Neural cell (in vitro differentiated cells): ENCODE data around the gene FHIT. TPM values are rescaled to one million over a fixed set of nuclear protein-coding genes. Genes with fewer than 3 reads are reported as not detected.

Source experiments
- H2AFZ ChIP-seq: fragments of 200-600, 300-800 bp; sonication (generic), shearing (Covaris generic); 2 replicates; pipeline ENCODE4 v1.6.0; 2014; ENCODE audit warnings: low read depth, mild to moderate bottlenecking, antibody characterized with exemption, low read length, moderate library complexity
- H3F3A ChIP-seq: fragments of 200-600 bp; shearing (Covaris generic); 2 replicates; pipeline ENCODE4 v1.6.1; 2016; ENCODE audit warnings: mild to moderate bottlenecking, moderate library complexity, mixed read lengths, antibody characterized with exemption, low read length; ENCODE audit not compliant: insufficient read depth, poor library complexity, severe bottlenecking
- H3K27ac ChIP-seq: fragments of 200-600, 300-800 bp; sonication (generic), shearing (Covaris generic); 2 replicates; pipeline ENCODE4 v1.5.1; 2014; ENCODE audit warnings: mild to moderate bottlenecking, low read length, moderate library complexity
- H3K27me3 ChIP-seq: fragments of 300-800, 200-600 bp; sonication (generic), shearing (Covaris generic); 2 replicates; pipeline ENCODE4 v1.6.0; 2014; ENCODE audit warnings: mild to moderate bottlenecking, low read depth, low read length, moderate library complexity; ENCODE audit not compliant: insufficient read depth
- H3K36me3 ChIP-seq: fragments of 300-800, 200-600 bp; sonication (generic), shearing (Covaris generic); 2 replicates; pipeline ENCODE4 v1.5.1; 2014; ENCODE audit warnings: mild to moderate bottlenecking, antibody characterized with exemption, low read length, moderate library complexity; ENCODE audit not compliant: insufficient read depth
- H3K4me2 ChIP-seq: fragments of 300-800, 200-600 bp; sonication (generic), shearing (Covaris generic); 2 replicates; pipeline ENCODE4 v1.6.0; 2014; ENCODE audit warnings: mild to moderate bottlenecking, low read length
- H3K4me3 ChIP-seq: fragments of 300-800, 200-600 bp; sonication (generic), shearing (Covaris generic); 2 replicates; pipeline ENCODE4 v1.5.1; 2014; ENCODE audit warnings: mild to moderate bottlenecking, low read length, moderate library complexity
- H3K79me2 ChIP-seq: fragments of 200-600 bp; shearing (Covaris generic); replicated peaks from 2 replicates; pipeline ENCODE4 v1.6.0; 2014; ENCODE audit warnings: mild to moderate bottlenecking, low read length, moderate library complexity; ENCODE audit not compliant: insufficient read depth
- H3K9ac ChIP-seq: fragments of 300-800, 200-600 bp; sonication (generic), shearing (Covaris generic); 2 replicates; pipeline ENCODE4 v1.6.1; 2016; ENCODE audit warnings: mild to moderate bottlenecking, low read length, mixed read lengths
- H3K9me2 ChIP-seq: fragments of 200-600 bp; shearing (Covaris generic); 2 replicates; pipeline ENCODE4 v1.6.1; 2016; ENCODE audit warnings: mild to moderate bottlenecking, low read length, mixed read lengths; ENCODE audit not compliant: insufficient read depth
- H3K9me3 ChIP-seq: fragments of 200-600, 300-800 bp; sonication (generic), shearing (Covaris generic); 2 replicates; pipeline ENCODE4 v1.6.1; 2016; ENCODE audit warnings: mild to moderate bottlenecking, mixed run types, low read length, moderate library complexity, mixed read lengths
- H4K20me1 ChIP-seq: fragments of 200-600 bp; shearing (Covaris generic); 2 replicates; pipeline ENCODE4 v1.6.1; 2016; ENCODE audit warnings: mild to moderate bottlenecking, mixed run types; ENCODE audit not compliant: insufficient read depth
- EP300 ChIP-seq: fragments of 450-650 bp; conservative IDR thresholded peaks from 2 replicates; pipeline ENCODE4 v1.6.1; 2014; ENCODE audit warnings: antibody characterized with exemption, mild to moderate bottlenecking, moderate library complexity; ENCODE audit not compliant: poor library complexity, severe bottlenecking
- EZH2 ChIP-seq: fragments of 200-600, 300-800 bp; shearing (Covaris generic), sonication (generic); IDR thresholded peaks from 2 replicates; pipeline ENCODE4 v1.6.1; 2014; ENCODE audit warnings: antibody characterized with exemption, low read length, borderline replicate concordance, mild to moderate bottlenecking; ENCODE audit not compliant: insufficient read depth, poor library complexity, severe bottlenecking
- MXI1 ChIP-seq: fragments of 450-650 bp; conservative IDR thresholded peaks from 2 replicates; pipeline ENCODE4 v1.6.1; 2014; ENCODE audit warnings: antibody characterized with exemption, mild to moderate bottlenecking; ENCODE audit not compliant: poor library complexity, severe bottlenecking
- POLR2AphosphoS5 ChIP-seq: IDR thresholded peaks from 2 replicates; pipeline ENCODE4 v1.6.1; 2012
- RAD21 ChIP-seq: fragments of 450-650 bp; conservative IDR thresholded peaks from 2 replicates; pipeline ENCODE4 v1.6.1; 2014; ENCODE audit warnings: antibody characterized with exemption, mild to moderate bottlenecking, moderate library complexity
- SMC3 ChIP-seq: fragments of 450-650 bp; conservative IDR thresholded peaks from 2 replicates; pipeline ENCODE4 v1.6.1; 2014; ENCODE audit warnings: antibody characterized with exemption, mild to moderate bottlenecking, moderate library complexity; ENCODE audit not compliant: poor library complexity
- TAF1 ChIP-seq: IDR thresholded peaks from 2 replicates; pipeline ENCODE4 v1.6.1; 2012; ENCODE audit warnings: low read depth
- polyA plus RNA-seq: library from polyadenylated mRNA; depleted of rRNA; stranded (reverse); fragments of >200 nt; gene quantifications from 2 replicates; pipeline ENCODE4 v1.2.3, GENCODE V29; 2014
- TF ChIP-seq, protein P1 (sequence below): fragments of 450-650 bp; IDR thresholded peaks from 2 replicates; pipeline ENCODE4 v1.5.1; 2014; ENCODE audit warnings: antibody characterized with exemption, mild to moderate bottlenecking, moderate library complexity; ENCODE audit not compliant: poor library complexity, severe bottlenecking
- TF ChIP-seq, protein P2 (sequence below): IDR thresholded peaks from 2 replicates; pipeline ENCODE4 v1.6.1; 2012; ENCODE audit warnings: borderline replicate concordance

Gene FHIT
- polyA plus RNA-seq, 1 donor from 2014 or later: not detected

DNA sequence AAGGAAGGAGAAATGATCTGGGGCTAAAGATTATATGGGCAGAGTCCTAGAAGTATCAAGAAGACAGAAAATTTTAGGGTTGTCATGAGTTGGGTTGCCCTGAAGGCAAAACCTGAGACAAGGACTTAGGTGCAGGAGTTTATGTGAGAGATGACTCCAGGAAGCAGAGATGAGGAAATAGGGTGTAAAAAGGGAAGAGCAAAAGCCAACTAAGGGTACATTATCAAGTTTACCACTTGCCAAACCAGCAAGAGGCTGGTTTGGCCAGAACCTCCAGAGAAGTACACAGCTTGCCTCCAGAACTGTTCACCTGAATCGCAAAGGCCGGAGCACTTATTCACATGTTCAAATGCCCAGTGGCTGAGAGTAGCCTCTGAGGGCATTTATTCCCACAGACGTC lies 116.7 kb downstream of the FHIT start:
- H3K9me3 ChIP-seq: no peaks in the 10 kb centered on the region
- no peak overlapping the region for H3K9ac ChIP-seq
- H3K4me2 ChIP-seq: no peak overlapping the region
- H3K9me2 ChIP-seq: no peaks in the 10 kb centered on the region
- H3F3A ChIP-seq: no peaks in the 10 kb centered on the region
- H2AFZ ChIP-seq: no peak overlapping the region
- TF ChIP-seq, protein P1, sequence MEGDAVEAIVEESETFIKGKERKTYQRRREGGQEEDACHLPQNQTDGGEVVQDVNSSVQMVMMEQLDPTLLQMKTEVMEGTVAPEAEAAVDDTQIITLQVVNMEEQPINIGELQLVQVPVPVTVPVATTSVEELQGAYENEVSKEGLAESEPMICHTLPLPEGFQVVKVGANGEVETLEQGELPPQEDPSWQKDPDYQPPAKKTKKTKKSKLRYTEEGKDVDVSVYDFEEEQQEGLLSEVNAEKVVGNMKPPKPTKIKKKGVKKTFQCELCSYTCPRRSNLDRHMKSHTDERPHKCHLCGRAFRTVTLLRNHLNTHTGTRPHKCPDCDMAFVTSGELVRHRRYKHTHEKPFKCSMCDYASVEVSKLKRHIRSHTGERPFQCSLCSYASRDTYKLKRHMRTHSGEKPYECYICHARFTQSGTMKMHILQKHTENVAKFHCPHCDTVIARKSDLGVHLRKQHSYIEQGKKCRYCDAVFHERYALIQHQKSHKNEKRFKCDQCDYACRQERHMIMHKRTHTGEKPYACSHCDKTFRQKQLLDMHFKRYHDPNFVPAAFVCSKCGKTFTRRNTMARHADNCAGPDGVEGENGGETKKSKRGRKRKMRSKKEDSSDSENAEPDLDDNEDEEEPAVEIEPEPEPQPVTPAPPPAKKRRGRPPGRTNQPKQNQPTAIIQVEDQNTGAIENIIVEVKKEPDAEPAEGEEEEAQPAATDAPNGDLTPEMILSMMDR: no peak
- TF ChIP-seq RAD21 (no peak), EP300 (no peak), MXI1 (no peak)
- no peaks in the 10 kb centered on the region for H3K36me3 ChIP-seq
- no peaks in the 10 kb centered on the region for H3K27me3 ChIP-seq
- H3K4me3 ChIP-seq: no peak overlapping the region
- H3K27ac ChIP-seq: no peak overlapping the region
- H4K20me1 ChIP-seq: no peaks in the 10 kb centered on the region
- H3K79me2 ChIP-seq: no peaks in the 10 kb centered on the region

DNA sequence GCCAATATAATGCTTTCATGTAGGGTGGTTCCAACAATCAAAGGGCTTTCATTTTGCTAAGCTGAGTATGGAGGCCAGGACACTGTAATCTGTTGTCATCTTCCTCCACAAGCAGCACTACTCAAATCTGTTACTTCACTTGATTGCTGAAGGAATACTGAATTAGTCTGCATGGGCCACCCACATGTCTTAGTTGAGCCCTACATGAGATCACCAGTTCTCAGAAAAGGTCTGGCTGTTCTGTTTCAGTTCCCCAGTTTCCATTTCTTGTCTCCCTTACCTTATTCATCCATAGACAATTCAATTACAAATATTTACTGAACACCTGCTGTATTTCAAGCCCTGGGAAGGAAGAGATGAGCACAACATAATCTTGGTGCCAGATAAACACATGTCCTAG lies 119.2 kb downstream of the FHIT start:
- H4K20me1 ChIP-seq: no peaks in the 10 kb centered on the region
- no peak overlapping the region for H3K9ac ChIP-seq
- H3K9me3 ChIP-seq: no peaks in the 10 kb centered on the region
- TF ChIP-seq, protein P1: no peak
- TF ChIP-seq, protein P2, sequence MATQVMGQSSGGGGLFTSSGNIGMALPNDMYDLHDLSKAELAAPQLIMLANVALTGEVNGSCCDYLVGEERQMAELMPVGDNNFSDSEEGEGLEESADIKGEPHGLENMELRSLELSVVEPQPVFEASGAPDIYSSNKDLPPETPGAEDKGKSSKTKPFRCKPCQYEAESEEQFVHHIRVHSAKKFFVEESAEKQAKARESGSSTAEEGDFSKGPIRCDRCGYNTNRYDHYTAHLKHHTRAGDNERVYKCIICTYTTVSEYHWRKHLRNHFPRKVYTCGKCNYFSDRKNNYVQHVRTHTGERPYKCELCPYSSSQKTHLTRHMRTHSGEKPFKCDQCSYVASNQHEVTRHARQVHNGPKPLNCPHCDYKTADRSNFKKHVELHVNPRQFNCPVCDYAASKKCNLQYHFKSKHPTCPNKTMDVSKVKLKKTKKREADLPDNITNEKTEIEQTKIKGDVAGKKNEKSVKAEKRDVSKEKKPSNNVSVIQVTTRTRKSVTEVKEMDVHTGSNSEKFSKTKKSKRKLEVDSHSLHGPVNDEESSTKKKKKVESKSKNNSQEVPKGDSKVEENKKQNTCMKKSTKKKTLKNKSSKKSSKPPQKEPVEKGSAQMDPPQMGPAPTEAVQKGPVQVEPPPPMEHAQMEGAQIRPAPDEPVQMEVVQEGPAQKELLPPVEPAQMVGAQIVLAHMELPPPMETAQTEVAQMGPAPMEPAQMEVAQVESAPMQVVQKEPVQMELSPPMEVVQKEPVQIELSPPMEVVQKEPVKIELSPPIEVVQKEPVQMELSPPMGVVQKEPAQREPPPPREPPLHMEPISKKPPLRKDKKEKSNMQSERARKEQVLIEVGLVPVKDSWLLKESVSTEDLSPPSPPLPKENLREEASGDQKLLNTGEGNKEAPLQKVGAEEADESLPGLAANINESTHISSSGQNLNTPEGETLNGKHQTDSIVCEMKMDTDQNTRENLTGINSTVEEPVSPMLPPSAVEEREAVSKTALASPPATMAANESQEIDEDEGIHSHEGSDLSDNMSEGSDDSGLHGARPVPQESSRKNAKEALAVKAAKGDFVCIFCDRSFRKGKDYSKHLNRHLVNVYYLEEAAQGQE: no peak
- TF ChIP-seq POLR2AphosphoS5: no peak
- no peak for TF ChIP-seq RAD21
- TF ChIP-seq EZH2: no peak
- TF ChIP-seq EP300: no peak
- TF ChIP-seq TAF1: no peak
- TF ChIP-seq MXI1: no peak
- no peak for TF ChIP-seq SMC3
- no peak overlapping the region for H2AFZ ChIP-seq
- no peaks in the 10 kb centered on the region for H3K9me2 ChIP-seq
- H3K4me3 ChIP-seq: no peak overlapping the region
- no peaks in the 10 kb centered on the region for H3F3A ChIP-seq
- H3K27ac ChIP-seq: no peak overlapping the region
- H3K27me3 ChIP-seq: no peaks in the 10 kb centered on the region
- no peaks in the 10 kb centered on the region for H3K79me2 ChIP-seq
- no peaks in the 10 kb centered on the region for H3K36me3 ChIP-seq
- no peak overlapping the region for H3K4me2 ChIP-seq
